Fibroblast of skin of scalp (primary cell): ENCODE measurements around the gene LRRC45.

Experiments
- DNase-seq: peaks from one replicate; pipeline ENCODE4 v3.0.0-alpha.2; 2013

LRRC45 gene

DNA sequence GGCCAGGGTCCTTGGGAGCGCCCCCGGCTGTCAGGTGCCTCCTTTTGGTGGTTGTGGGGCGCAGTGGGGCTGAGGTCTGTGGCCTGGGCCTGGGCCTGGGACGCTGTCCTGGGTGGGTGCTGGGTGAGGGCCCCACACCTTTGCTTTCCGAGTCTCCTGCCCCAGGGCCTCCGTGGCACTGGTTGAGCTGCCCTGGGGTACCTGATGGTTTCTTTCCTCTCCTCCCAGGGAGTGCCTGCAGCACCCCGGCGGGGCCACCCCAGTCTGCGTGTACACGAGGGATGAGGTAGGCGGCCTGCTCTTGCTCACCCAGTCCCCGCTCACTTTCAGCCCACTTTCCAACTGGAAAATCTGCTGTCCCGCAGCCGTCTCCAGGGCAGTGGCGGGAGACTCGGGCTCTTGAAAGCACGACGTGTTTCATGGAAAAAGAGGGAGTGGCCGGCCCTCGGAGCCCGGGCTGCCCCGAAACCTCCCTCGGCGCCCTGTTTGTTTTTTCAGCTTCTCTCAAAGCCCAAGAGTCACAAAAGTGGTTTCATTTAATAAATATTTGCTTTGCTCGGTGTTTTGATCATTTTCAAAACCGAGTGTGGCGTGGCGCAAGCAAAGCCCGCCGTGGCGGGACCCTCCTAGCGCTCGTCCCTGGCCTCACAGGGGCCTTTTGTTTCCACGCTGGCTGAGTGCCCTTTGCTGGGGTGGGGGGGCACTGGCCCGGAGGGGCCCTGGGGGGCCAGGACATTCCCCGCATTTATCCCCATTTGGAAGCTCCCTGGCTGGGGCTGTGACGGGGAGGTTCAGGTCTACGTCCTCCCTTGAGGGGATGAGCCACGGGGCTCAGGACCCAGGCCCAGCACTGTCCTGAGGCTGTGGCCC is 28.3 kb upstream of the LRRC45 start:
- no peak for DNase-seq

DNA sequence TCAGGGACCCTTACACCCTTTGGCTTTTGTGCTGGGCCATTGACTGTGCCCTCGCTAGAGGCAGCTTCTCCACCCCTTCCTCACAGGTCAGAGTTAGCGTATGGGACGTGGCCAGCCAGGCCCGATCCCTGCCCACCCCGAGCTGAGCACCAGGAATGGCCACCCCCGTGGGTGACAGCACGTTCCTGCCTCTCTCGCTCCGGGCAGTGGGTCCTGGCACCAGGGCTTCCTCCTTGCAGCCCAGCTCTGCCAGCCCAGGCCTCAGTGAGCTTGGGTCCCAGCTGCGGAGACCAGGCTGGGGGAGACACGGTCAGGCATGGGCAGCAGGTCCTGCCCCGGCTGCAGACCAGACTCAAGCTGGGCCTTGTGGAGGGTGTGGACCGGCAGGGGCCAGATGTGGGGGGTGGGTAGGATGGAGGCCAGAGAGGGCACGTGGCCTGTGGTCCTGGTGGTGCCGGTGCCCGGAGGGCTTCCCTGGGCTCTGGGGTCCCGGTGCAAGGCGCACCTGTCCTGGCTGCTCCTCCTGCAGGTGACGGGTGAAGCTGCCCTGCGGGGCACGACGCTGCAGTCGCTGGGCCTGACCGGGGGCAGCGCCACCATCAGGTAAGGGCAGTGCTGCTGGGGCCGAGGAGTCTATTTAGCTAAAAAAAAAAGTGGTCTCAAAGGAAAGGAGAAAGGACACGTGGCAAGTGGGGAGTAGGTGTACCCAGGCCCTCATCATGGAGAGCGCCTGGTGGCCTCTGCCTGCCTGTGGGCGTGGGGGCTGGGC is 27.5 kb upstream of the LRRC45 start:
- no peak for DNase-seq

- no peak for DNase-seq
Observed at GRCh38 chr17:81996232-81996756, 26.8 kb upstream of the LRRC45 start.

GRCh38 chr17:81996757-81997441 is 26.2 kb upstream of the LRRC45 start:
- DNase-seq = no peak

DNA sequence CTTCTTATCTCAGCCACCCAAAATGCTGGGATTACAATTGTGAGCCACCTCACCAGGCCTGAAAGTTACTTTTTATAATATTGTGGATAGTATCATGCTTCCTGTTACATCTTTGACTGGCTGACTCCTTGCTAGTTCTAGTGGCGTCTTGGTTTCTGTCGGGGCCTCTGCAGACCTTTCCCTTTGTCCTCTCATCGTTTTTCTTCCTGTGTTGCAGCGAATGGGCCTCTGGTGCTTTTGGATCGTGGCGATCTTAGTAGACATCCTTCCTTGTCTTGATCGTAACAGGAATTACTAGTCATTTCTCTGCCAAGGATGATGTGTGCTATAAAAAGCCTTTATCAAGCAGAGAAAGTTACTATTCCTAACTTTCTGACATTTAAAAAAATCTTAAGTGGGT is 24.9 kb upstream of the LRRC45 start:
- DNase-seq = no peak

GRCh38 chr17:81998691-81999438 is 24.2 kb upstream of the LRRC45 start:
- DNase-seq = no peak

DNA sequence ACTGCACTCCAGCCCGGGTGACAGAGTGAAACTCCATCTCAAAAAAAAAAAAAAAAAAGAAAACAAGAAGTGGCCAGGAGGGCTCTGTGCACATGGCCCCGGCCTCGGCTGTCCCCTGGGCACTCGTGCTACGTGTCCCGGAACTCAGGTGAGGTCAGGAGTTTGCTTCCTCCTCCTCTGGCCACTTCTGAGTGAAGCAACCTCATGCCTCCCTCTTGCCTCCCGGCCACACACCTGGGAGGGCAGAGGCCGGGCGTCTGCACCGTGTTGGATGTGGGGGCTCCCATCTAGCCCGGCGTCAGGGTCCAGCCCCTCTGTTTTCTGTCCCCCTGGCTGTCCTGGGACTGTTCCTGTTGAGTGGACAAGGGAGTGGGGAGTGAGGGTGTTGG is 23.5 kb upstream of the LRRC45 start:
- DNase-seq = no peak

GRCh38 chr17:81999976-82000802 is 22.9 kb upstream of the LRRC45 start:
- DNase-seq = no peak

DNA sequence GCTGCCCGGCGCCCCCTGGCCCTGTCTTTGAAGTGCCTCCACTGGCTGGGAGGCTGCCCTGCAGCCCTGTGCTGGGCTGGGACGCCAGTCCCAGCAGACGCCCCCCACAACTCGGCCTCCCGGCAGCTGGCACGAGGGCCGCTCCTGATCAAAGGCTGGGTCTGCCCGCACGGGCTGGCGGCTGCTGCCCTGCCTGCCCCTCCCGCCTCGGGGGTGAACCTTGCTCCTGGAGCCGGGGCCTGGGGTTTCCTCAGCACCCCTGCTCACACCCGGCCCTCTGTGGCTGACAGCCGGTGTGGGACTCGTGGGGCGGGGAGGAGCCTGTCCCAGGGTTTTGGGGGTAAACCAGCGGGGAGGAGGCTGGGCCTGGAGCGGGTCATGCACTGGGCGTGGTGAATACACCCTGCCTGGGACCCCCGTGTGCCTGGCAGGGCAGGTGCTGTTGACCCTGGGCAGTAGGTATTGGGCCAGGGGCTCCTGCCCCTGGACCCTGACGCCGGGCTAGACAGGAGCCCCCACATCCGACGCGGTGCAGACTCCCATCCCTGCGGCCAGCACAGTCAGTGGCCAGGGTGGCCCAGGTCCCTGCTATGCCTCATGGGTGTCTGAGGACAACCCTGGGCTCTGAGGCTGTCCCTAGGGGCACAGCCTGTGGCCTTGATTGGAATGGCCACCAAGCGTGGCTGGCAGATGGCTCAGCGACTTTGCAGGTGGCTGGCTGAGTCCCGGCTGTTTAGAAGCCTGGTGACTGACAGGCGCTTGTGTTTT is 22.1 kb upstream of the LRRC45 start:
- no peak for DNase-seq

DNA sequence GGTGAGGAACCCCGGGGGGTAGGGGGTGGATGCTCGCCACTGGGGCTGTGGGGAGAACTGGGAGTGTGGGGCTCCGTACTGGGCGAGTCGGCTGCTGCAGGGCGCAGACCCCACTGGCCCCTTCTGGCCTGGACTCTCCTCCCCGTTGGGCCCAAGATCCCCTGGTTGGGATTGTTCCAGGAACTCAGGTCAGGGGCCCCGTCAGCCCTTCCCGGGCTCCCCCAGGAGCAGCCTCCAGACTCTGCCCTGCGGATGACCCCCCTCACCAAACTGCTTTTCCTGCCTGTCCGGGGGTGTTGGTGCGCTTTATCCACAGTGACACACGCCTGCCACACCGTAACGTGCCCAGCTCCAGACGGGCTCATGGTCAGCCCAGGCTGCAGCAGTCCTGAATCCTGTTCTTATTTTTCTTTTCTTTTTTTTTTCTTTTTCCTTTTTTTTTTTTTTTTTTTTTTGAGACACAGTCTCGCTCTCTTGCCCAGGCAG is 21.5 kb upstream of the LRRC45 start:
- DNase-seq = no peak

GRCh38 chr17:82003411-82004381 is 19.4 kb upstream of the LRRC45 start:
- DNase-seq = peak; percentile 97

DNA sequence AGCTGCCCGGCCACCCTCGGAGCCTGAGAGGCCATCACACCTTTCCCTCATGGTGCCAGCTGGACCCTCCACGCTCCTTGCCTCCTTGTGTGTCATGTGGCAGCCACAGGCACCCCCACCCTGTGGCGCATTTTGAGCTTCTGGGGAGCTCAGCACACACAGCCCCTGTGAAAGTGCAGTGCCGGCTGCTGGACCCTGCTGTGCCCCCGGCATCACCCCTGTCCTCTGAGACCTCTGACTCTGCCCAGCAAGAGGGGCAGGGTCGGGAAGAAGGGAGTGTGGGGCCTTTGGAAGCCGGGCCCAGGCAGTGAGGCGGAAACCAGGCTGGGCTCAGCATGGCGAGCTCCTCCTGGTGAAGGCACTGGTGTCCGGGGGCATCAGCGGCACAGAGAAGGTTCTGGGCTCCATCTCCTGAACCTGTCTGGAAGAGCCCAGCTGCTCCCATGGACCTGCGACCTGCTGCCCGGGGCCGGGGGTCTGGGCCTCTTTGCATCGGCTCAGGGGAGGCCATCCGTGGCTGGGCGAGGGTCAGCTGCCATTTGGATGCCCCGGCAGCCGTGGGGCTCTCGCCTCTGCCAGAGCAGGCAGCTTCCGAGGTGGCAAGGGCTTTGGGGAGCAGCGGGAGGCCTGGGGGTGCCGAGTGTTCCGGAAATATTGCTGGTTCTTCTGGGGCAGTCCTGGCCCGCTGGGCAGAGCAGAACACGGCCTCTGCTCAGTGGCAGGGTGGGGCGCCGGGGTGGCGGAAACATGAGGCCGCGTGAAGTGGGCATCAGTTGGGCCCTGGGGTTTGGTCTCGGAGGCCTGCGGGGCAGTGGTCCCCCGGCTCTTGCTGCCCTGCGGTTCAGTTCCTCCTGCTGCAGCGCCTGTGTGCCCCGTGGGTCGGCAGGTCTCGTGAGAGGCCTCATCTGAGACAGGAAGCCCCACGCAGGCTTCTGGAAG is 18.3 kb upstream of the LRRC45 start:
- no peak for DNase-seq

DNA sequence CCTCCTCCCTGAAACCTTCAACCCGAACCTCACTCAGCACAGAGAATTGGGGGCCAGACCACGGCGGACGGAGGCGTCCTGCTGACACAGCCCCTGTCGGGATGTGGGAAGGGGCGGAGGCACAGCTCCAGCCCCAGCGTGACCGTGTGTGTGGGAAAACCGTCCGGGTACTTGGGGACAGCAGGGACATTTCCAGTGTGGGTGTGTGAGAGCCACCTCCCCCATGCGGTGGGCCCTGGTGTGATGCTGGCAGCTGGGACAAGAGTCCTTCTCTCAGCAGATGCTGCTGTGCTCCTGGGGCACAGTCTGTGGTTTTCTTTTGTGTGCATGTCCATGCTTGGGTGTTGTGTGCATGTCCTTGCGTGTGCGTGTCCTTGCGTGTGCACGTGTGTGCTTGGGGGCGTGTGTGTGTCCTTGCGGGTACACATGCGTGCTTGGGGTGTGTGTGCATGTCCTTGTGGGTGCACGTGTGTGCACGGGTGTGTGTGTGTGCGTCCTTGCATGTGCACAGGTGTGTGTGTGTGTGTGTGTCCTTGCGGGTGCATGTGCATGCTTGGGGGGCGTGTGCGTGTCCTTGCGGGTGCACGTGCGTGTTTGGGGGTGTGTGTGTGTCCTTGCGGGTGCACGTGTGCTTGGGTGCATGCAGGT is 17.3 kb upstream of the LRRC45 start:
- no peak for DNase-seq

DNA sequence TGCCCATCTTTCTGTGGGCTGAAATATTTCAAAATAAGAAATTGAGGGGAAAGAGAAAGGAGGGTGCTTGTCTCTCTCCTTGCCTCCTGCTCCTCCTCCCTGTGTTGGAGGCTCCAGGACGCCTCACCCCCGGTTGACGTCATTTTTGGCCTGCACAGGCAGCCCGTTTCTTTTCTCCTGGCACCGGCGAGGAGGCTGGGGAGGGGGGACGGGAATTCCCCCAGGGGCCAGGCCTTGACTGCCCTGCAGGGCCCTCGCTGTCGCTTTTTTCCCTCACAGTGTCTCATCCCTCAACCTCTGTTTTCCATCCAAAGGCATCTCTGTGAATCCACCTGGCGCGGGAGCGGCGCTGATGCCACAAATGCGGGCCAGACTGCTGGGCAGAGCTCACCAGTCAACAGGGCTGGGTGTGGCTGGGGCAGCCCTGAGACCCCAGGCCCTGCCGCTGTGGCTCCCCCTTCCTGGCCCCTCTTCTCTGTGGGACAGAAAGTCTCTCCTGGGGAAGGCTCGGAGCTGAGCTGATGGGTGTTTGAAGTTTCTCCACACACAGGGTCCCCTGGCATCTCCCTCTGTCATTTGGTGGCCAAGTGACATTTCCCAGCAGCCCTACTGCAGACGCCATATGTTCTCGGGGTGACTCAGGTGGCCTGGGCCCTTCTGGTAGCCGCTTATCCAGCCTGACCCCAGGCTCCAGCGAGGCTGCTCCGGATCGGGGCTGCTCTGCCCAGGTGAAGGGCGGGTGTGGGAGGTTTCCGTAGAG is 16.5 kb upstream of the LRRC45 start:
- peak; percentile 36 for DNase-seq

DNA sequence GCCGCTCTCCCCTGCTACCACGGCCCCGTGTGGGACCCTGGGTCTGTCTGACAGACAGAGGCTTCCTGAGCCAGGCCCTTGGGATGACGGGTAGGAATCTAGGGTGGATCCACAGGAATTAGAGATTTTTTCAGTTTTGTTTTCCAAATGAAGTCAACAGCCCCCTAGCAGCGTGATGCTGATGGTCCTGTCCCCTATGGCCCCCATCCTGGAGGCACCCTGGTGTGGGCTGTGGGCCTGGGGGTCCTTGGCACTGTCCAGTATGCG is 15.9 kb upstream of the LRRC45 start:
- DNase-seq = no peak

DNA sequence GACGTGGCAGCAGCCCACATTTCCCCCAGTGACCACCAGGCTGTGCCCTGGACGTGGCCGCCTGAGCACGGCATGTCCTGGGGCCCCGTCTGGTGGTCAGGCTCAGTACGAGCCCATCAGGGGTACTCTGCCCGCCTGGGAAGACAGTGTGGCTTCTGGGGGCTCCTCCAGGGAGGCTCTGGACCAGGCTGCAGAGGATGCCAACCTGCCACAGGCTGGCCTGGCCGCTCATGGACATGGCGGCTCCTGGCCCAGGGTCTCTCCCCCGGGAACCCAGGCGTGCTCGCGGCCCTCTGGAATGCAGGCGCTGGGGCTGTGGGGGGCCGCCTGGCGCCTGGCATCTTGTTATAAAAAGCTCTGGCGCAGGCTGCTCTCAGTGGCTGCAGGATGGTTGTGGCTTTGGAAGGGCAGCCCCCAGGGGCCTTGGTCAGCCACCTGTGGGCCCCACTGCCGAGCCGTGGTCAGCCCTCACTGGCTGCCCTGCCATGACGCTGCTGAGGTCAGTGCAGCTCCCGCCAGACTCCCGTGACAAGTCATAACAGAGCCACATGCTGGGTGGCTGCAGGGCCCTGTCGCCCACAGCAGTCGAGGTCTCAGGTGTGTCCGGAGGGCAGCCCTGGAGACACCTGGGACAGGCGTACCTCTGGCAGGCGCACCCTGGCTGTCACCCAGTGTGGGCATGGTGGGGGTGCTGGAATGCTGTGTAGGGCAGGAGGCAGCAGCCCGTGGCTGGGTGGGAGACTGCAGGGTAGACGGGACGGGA is 15.4 kb upstream of the LRRC45 start:
- no peak for DNase-seq
